IMR-90 (cell line): ENCODE measurements around the gene ZNRF3. TPM values are rescaled to one million over a fixed set of nuclear protein-coding genes. Genes with fewer than 3 reads are reported as not detected.

Experiments used
- ATAC-seq: fragments of 200-7000 bp; cut with Tn5 transposase; 2 replicates; pipeline ENCODE4 v1.9.1; 2020; ENCODE audit warnings: low read depth, mild to moderate bottlenecking, moderate library complexity
- BruUV-seq: library from RNA; stranded (reverse); fragments of 400-500 nt; replicated peaks from 2 replicates; lab custom pipeline; 2021; lab: Mats Ljungman, UMichigan
- CTCF ChIA-PET: fragments of 300-600 bp; formaldehyde crosslinking; extraction: SDS; loops from one replicate; lab custom pipeline; 2021; ENCODE audit warnings: antibody characterized with exemption; lab: Yijun Ruan, JAX
- POLR2A ChIA-PET: fragments of 300-600 bp; sonication (Branson Sonifier 250); formaldehyde crosslinking; loops from one replicate; lab custom pipeline; 2022; ENCODE audit warnings: antibody characterized with exemption; ENCODE audit not compliant: unreplicated experiment; lab: Charles Lee
- DNase-seq: peaks from one replicate; pipeline ENCODE4 v3.0.0; 2013
- H2AFZ ChIP-seq: replicated peaks from 2 replicates; pipeline ENCODE3; 2013; ENCODE audit warnings: low read length, mild to moderate bottlenecking; ENCODE audit not compliant: poor library complexity
- H2AK5ac ChIP-seq: 2 replicates; pipeline ENCODE4 v1.6.1; 2013; ENCODE audit warnings: low read depth, low read length, inconsistent platforms
- H2AK9ac ChIP-seq: replicated peaks from 2 replicates; pipeline ENCODE3; 2013; ENCODE audit warnings: mild to moderate bottlenecking, low read depth, low read length, moderate library complexity; ENCODE audit not compliant: poor library complexity
- H2BK120ac ChIP-seq: 2 replicates; pipeline ENCODE4 v1.6.1; 2013; ENCODE audit warnings: low read depth, low read length, inconsistent platforms
- H2BK15ac ChIP-seq: 3 replicates; pipeline ENCODE4 v1.6.1; 2013; ENCODE audit warnings: low read depth, low read length, inconsistent platforms
- H2BK20ac ChIP-seq: 2 replicates; pipeline ENCODE4 v1.6.1; 2013; ENCODE audit warnings: low read depth, mild to moderate bottlenecking, inconsistent platforms, low read length, moderate library complexity
- H2BK5ac ChIP-seq: 2 replicates; pipeline ENCODE4 v1.6.1; 2013; ENCODE audit warnings: mild to moderate bottlenecking, low read depth, low read length, inconsistent platforms; ENCODE audit not compliant: poor library complexity, severe bottlenecking
- H3K14ac ChIP-seq: replicated peaks from 2 replicates; pipeline ENCODE4 v1.6.1; 2013; ENCODE audit warnings: low read depth, low read length, inconsistent platforms
- H3K18ac ChIP-seq: 2 replicates; pipeline ENCODE4 v1.6.1; 2013; ENCODE audit warnings: low read depth, low read length, control low read depth
- H3K23ac ChIP-seq: 2 replicates; pipeline ENCODE4 v1.6.1; 2013; ENCODE audit warnings: low read depth, low read length, inconsistent platforms
- H3K27ac ChIP-seq: 2 replicates; pipeline ENCODE4 v1.5.1; 2013; ENCODE audit warnings: mild to moderate bottlenecking, control low read depth, low read length; ENCODE audit not compliant: insufficient read depth
- H3K27me3 ChIP-seq: 2 replicates; pipeline ENCODE4 v1.6.1; 2013; ENCODE audit warnings: low read length; ENCODE audit not compliant: control insufficient read depth, insufficient read depth
- H3K36me3 ChIP-seq: 2 replicates; pipeline ENCODE4 v1.6.1; 2013; ENCODE audit warnings: low read length, mixed read lengths; ENCODE audit not compliant: control insufficient read depth, insufficient read depth
- H3K4ac ChIP-seq: 2 replicates; pipeline ENCODE4 v1.6.1; 2013; ENCODE audit warnings: low read depth, low read length, inconsistent platforms
- H3K4me1 ChIP-seq: 2 replicates; pipeline ENCODE4 v1.6.1; 2013; ENCODE audit warnings: low read length, mixed read lengths; ENCODE audit not compliant: control insufficient read depth, insufficient read depth
- H3K4me2 ChIP-seq: 2 replicates; pipeline ENCODE4 v1.6.1; 2013; ENCODE audit warnings: low read depth, mild to moderate bottlenecking, control low read depth, low read length, moderate library complexity
- H3K4me3 ChIP-seq: 2 replicates; pipeline ENCODE4 v1.5.1; 2013; ENCODE audit warnings: low read depth, mild to moderate bottlenecking, control low read depth, low read length, moderate library complexity; ENCODE audit not compliant: insufficient read depth
- H3K56ac ChIP-seq: 2 replicates; pipeline ENCODE4 v1.6.1; 2013; ENCODE audit warnings: low read length, inconsistent platforms; ENCODE audit not compliant: insufficient read depth; ENCODE audit errors: extremely low read depth
- H3K79me1 ChIP-seq, 2 experiments: 2 replicates each; pipeline ENCODE4 v1.6.1; 2013; ENCODE audit warnings: low read length in 2 of 2, inconsistent platforms in 1 of 2, low read depth in 1 of 2
- H3K9ac ChIP-seq: 2 replicates; pipeline ENCODE4 v1.6.1; 2013; ENCODE audit warnings: low read depth, low read length, control low read depth
- H3K9me1 ChIP-seq: 2 replicates; pipeline ENCODE4 v1.6.1; 2013; ENCODE audit warnings: low read length, inconsistent platforms; ENCODE audit not compliant: insufficient read depth
- H3K9me3 ChIP-seq: 2 replicates; pipeline ENCODE4 v1.6.1; 2013; ENCODE audit warnings: low read length; ENCODE audit not compliant: control insufficient read depth, insufficient read depth
- H4K20me1 ChIP-seq: 2 replicates; pipeline ENCODE4 v1.6.1; 2013; ENCODE audit warnings: low read length, inconsistent platforms; ENCODE audit not compliant: insufficient read depth
- H4K5ac ChIP-seq: 2 replicates; pipeline ENCODE4 v1.6.1; 2013; ENCODE audit warnings: mild to moderate bottlenecking, low read depth, low read length, control low read depth
- H4K8ac ChIP-seq, 2 experiments: 2 replicates each; pipeline ENCODE4 v1.6.1; 2013; ENCODE audit warnings: low read depth in 2 of 2, low read length in 2 of 2, control low read depth in 1 of 2, inconsistent platforms in 1 of 2
- H4K91ac ChIP-seq: 2 replicates; pipeline ENCODE4 v1.6.1; 2013; ENCODE audit warnings: low read depth, low read length, inconsistent platforms; ENCODE audit not compliant: insufficient read depth
- CEBPB ChIP-seq: IDR thresholded peaks from 2 replicates; pipeline ENCODE4 v1.6.1; 2012; ENCODE audit warnings: low read depth, low read length, improper control_type of control experiment
- MAZ ChIP-seq: IDR thresholded peaks from 2 replicates; pipeline ENCODE4 v1.6.1; 2012; ENCODE audit warnings: low read depth, mild to moderate bottlenecking, low read length, improper control_type of control experiment, moderate library complexity, borderline replicate concordance
- MXI1 ChIP-seq: IDR thresholded peaks from 2 replicates; pipeline ENCODE4 v1.6.1; 2012; ENCODE audit warnings: low read depth, mild to moderate bottlenecking, low read length, moderate library complexity, borderline replicate concordance
- POLR2A ChIP-seq: IDR thresholded peaks from 2 replicates; pipeline ENCODE4 v1.6.1; 2012; ENCODE audit warnings: mild to moderate bottlenecking, low read depth, low read length
- RCOR1 ChIP-seq: IDR thresholded peaks from 2 replicates; pipeline ENCODE4 v1.6.1; 2012; ENCODE audit warnings: mild to moderate bottlenecking, low read length, improper control_type of control experiment; ENCODE audit not compliant: insufficient replicate concordance
- RFX5 ChIP-seq: IDR thresholded peaks from 2 replicates; pipeline ENCODE4 v1.8.0; 2012; ENCODE audit warnings: low read depth, mild to moderate bottlenecking, low read length, moderate library complexity
- SMC3 ChIP-seq: fragments of 150-350 bp; IDR thresholded peaks from 2 replicates; pipeline ENCODE4 v1.6.1; 2016; ENCODE audit warnings: low read depth, mild to moderate bottlenecking, antibody characterized with exemption, low read length, moderate library complexity
- WGBS, 2 experiments: methylation state at CpG; one replicate each; pipeline versions ENCODE4 v1.1.5 to v1.1.7; 2013; ENCODE audit warnings: missing lambda C conversion rate in 2 of 2; ENCODE audit not compliant: insufficient read length in 1 of 2; ENCODE audit errors: extremely low coverage in 2 of 2; 5-methylcytosine and 5-hydroxymethylcytosine counted together
- dilution Hi-C: fragments of 300-500 bp; cut with HindIII; formaldehyde crosslinking; loops from one replicate; pipeline ENCODE4 v1.14.3; 2018; ENCODE audit warnings: low sequenced_read_pairs; ENCODE audit not compliant: unreplicated experiment
- in situ Hi-C: fragments of 300-500 bp; cut with MboI; formaldehyde crosslinking; loops from 3 replicates; pipeline ENCODE4 v1.14.3; 2019; ENCODE audit warnings: low sequenced_read_pairs, inconsistent platforms, mixed read lengths
- intact Hi-C: fragments of 100-400 bp; cut with micrococcal nuclease; formaldehyde crosslinking; loops from 2 replicates; pipeline ENCODE4 v1.10.0; 2022
- polyA plus RNA-seq, 3 experiments: library from polyadenylated mRNA; depleted of rRNA; stranded (reverse); fragments of >200 nt; gene quantifications; 2 replicates each; pipeline ENCODE4 v1.2.3, GENCODE V29; 2012; ENCODE audit warnings: low replicate concordance in 1 of 3
- total RNA-seq: library from RNA; depleted of rRNA; stranded (reverse); fragments of >200 nt; gene quantifications from 2 replicates; pipeline ENCODE4 v1.2.3, GENCODE V29; 2012
- TF ChIP-seq, protein P1 (sequence below): fragments of 150-350 bp; IDR thresholded peaks from 2 replicates; pipeline ENCODE4 v1.6.1; 2016; ENCODE audit warnings: low read depth, mild to moderate bottlenecking, low read length, moderate library complexity, borderline replicate concordance

ZNRF3 gene
- total and polyA plus RNA-seq, 2 of the 4 experiments (the other 2 are of a cell fraction) = 1.4 to 2.4 TPM

DNA sequence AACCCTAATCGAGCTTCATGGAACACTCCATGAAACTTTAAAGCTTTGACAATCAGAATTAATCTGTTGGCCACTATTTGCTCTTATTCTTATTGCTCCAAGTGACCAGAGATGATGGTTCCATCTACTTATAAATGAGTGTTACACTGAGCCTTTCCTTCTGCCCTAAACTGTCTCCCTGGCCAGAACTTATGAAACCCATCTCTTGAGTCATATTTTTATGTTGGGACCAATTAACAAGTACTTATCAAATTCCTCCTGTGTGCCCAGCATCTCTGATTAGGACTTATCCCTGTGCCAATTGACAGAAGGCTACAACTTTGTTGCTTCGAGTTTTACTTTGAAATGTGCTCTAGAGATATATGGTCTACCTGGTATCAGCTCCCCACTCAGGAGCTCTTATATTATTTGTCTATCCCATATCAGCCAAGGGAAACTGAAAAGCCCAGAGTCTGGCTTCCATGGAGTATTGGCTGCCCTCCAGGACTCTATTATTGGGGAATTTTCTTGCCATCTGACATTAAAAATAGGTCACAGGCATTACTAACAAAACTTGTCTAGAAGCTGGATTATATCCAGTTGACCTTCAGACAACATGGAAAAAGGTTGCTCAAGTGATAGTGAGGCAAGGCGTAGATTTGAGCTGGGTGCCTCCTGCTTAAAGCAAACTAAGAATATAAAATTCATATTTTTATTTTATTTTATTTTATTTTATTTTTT, 198.3 kb downstream of the ZNRF3 start:
- Histone ChIP-seq H3K9me1 (no peaks in the 10 kb centered on the region), H2BK5ac (no peak overlapping the region), H2AK9ac (no peak overlapping the region), H2BK120ac (no peak overlapping the region), H3K9ac (no peak overlapping the region), H3K4ac (no peak overlapping the region), H4K91ac (no peak overlapping the region), H3K9me3 (no peaks in the 10 kb centered on the region), H3K27me3 (no peaks in the 10 kb centered on the region), H3K4me2 (no peak overlapping the region), H2AK5ac (no peak overlapping the region), H3K27ac (no peak overlapping the region), H4K8ac (no peak overlapping the region), H3K56ac (no peak overlapping the region), H2AFZ (no peak overlapping the region), H3K36me3 (no peaks in the 10 kb centered on the region), H3K79me1 (no peaks in the 10 kb centered on the region), H4K5ac (no peak overlapping the region), H2BK20ac (no peak overlapping the region), H3K14ac (no peak overlapping the region), H3K23ac (peak overlapping the region; percentile 33; the same call in 1 of the 2 replicates), H3K4me1 (peaks cover 1% of the 10 kb centered on the region; the same call in 1 of the 2 replicates), H3K4me3 (no peak overlapping the region), H2BK15ac (no peak overlapping the region), H4K20me1 (no peaks in the 10 kb centered on the region), H3K18ac (no peak overlapping the region)
- dilution Hi-C loops = no loop called here
- BruUV-seq = no TSS peak
- TF ChIP-seq RFX5 (no peak), MXI1 (no peak), POLR2A (no peak), RCOR1 (no peak), MAZ (no peak), SMC3 (no peak), CEBPB (no peak)
- TF ChIP-seq, protein P1, sequence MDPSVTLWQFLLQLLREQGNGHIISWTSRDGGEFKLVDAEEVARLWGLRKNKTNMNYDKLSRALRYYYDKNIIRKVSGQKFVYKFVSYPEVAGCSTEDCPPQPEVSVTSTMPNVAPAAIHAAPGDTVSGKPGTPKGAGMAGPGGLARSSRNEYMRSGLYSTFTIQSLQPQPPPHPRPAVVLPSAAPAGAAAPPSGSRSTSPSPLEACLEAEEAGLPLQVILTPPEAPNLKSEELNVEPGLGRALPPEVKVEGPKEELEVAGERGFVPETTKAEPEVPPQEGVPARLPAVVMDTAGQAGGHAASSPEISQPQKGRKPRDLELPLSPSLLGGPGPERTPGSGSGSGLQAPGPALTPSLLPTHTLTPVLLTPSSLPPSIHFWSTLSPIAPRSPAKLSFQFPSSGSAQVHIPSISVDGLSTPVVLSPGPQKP = no peak
- intact Hi-C loops = no loop called here
- in situ Hi-C loops = no loop called here
- DNase-seq (no peak), ATAC-seq (no peak)
- POLR2A ChIA-PET = no interaction called here
- CTCF ChIA-PET = no interaction called here
- WGBS, 2 experiments = no CpG with 5 or more reads among the region's 3 CpGs
